A549 (cell line): Measurements from ENCODE around the gene ANXA6. TPM values are rescaled to one million over a fixed set of nuclear protein-coding genes. Genes with fewer than 3 reads are reported as not detected.

ENCODE experiments used
- ATAC-seq, 2 experiments: fragments of 200-7000 bp in 1 of 2; fragments of >200 bp in 1 of 2; cut with Nextera tagmentation in 1 of 2; cut with Tn5 transposase in 1 of 2; 3 replicates each; pipeline versions ENCODE4 v1.8.0 to v1.9.1; 2018 to 2020; ENCODE audit warnings: mild to moderate bottlenecking in 1 of 2, moderate library complexity in 1 of 2
- CTCF ChIA-PET: fragments of 300-600 bp; sonication (Branson Sonifier 250); formaldehyde crosslinking; extraction: SDS; loops from one replicate; lab custom pipeline; 2021; ENCODE audit warnings: antibody characterized with exemption, inconsistent platforms; lab: Yijun Ruan, JAX
- POLR2A ChIA-PET: fragments of 350-600 bp; formaldehyde crosslinking; extraction: SDS; loops from one replicate; lab custom pipeline; 2021; ENCODE audit warnings: antibody characterized with exemption, inconsistent platforms; lab: Yijun Ruan, JAX
- DNase-seq, 2 experiments: peaks; one replicate each; pipeline versions ENCODE4 v3.0.0 to v3.0.0-alpha.2; 2011 to 2016; ENCODE audit warnings: low read depth in 1 of 2, low spot score in 1 of 2
- FAIRE-seq: peaks from 2 replicates; lab custom pipeline; 2011; peaks lifted over from hg19 to GRCh38; lab: Jason Lieb, UNC
- H3K27ac ChIP-seq, 2 experiments: fragments of >200 bp; sonication (Bioruptor Twin); formaldehyde crosslinking; 3 replicates each; pipeline ENCODE4 v1.5.1; 2016 to 2017
- H3K4me1 ChIP-seq: fragments of >200 bp; sonication (Bioruptor Twin); formaldehyde crosslinking; 3 replicates; pipeline ENCODE4 v1.6.1; 2016
- H3K4me2 ChIP-seq: fragments of >200 bp; sonication (Bioruptor Twin); formaldehyde crosslinking; 3 replicates; pipeline ENCODE4 v1.6.1; 2016
- H3K4me3 ChIP-seq: fragments of >200 bp; sonication (Bioruptor Twin); formaldehyde crosslinking; 3 replicates; pipeline ENCODE4 v1.5.1; 2016
- H3K9me3 ChIP-seq: fragments of >200 bp; sonication (Bioruptor Twin); formaldehyde crosslinking; 3 replicates; pipeline ENCODE4 v1.6.1; 2016
- BCL3 ChIP-seq: fragments of >200 bp; sonication (Bioruptor Twin); formaldehyde crosslinking; IDR thresholded peaks from 3 replicates; pipeline ENCODE4 v1.6.1; 2016
- CBX8 ChIP-seq: fragments of 200-600 bp; sonication (generic); IDR thresholded peaks from 2 replicates; pipeline ENCODE4 v1.6.1; 2016
- CEBPB ChIP-seq, 2 experiments: fragments of >200 bp in 1 of 2; sonication (Bioruptor Twin) in 1 of 2; formaldehyde crosslinking in 1 of 2; IDR thresholded peaks; 2 replicates each; pipeline ENCODE4 v1.6.1; 2012 to 2016
- CHD2 ChIP-seq: fragments of 150-350 bp; IDR thresholded peaks from 2 replicates; pipeline ENCODE4 v1.6.1; 2014; ENCODE audit warnings: low read length; ENCODE audit not compliant: partially characterized antibody
- EHF ChIP-seq: fragments of 250-450 bp; sonication (Bioruptor Pico); IDR thresholded peaks from 2 replicates; pipeline ENCODE4 v1.5.0; 2020; ENCODE audit warnings: mild to moderate bottlenecking
- FOXS1 ChIP-seq: fragments of 250-450 bp; sonication (Bioruptor Pico); IDR thresholded peaks from 2 replicates; pipeline ENCODE4 v1.5.0; 2020; ENCODE audit warnings: mild to moderate bottlenecking, moderate library complexity
- KDM1A ChIP-seq: fragments of 200-600 bp; sonication (generic); IDR thresholded peaks from 2 replicates; pipeline ENCODE4 v1.6.1; 2016; ENCODE audit warnings: low read depth, mild to moderate bottlenecking
- KDM5A ChIP-seq: fragments of 200-600 bp; sonication (generic); IDR thresholded peaks from 2 replicates; pipeline ENCODE4 v1.6.1; 2016; ENCODE audit warnings: antibody characterized with exemption, mild to moderate bottlenecking
- MAFK ChIP-seq: fragments of 450-650 bp; IDR thresholded peaks from 2 replicates; pipeline ENCODE4 v1.6.1; 2014; ENCODE audit not compliant: partially characterized antibody
- MAZ ChIP-seq: fragments of 150-350 bp; IDR thresholded peaks from 2 replicates; pipeline ENCODE4 v1.6.1; 2014; ENCODE audit warnings: antibody characterized with exemption, low read depth, low read length, borderline replicate concordance
- POLR2AphosphoS2 ChIP-seq: conservative IDR thresholded peaks from 2 replicates; pipeline ENCODE4 v1.6.1; 2012; ENCODE audit warnings: low read length, improper control_type of control experiment, inconsistent platforms
- RCOR1 ChIP-seq: fragments of 150-350 bp; IDR thresholded peaks from 2 replicates; pipeline ENCODE4 v1.6.1; 2014; ENCODE audit warnings: antibody characterized with exemption, low read length, low read depth
- SMC3 ChIP-seq: fragments of >200 bp; sonication (Bioruptor Twin); formaldehyde crosslinking; IDR thresholded peaks from 3 replicates; pipeline ENCODE4 v1.6.1; 2018; ENCODE audit warnings: inconsistent platforms
- SREBF2 ChIP-seq: fragments of 450-650 bp; IDR thresholded peaks from 2 replicates; pipeline ENCODE4 v1.6.1; 2014; ENCODE audit warnings: mild to moderate bottlenecking, moderate library complexity
- ZC3H11A ChIP-seq: fragments of 450-650 bp; IDR thresholded peaks from 2 replicates; pipeline ENCODE4 v1.6.1; 2014; ENCODE audit warnings: antibody characterized with exemption, mild to moderate bottlenecking
- ZNF302 ChIP-seq: fragments of 250-450 bp; sonication (Bioruptor Pico); IDR thresholded peaks from 2 replicates; pipeline ENCODE4 v1.9.0; 2021; ENCODE audit warnings: inconsistent platforms, mild to moderate bottlenecking, moderate library complexity
- WGBS: methylation state at CpG from one replicate; pipeline ENCODE4 v1.1.6; 2017; ENCODE audit errors: missing lambda C conversion rate; 5-methylcytosine and 5-hydroxymethylcytosine counted together
- polyA plus RNA-seq, 4 experiments: library from polyadenylated mRNA; depleted of rRNA in 3 of 4; stranded (reverse); fragments of >200 nt; fragmentation: RNase III in 1 of 4; extraction: RNeasy Plus Mini Kit Qiagen cat#74134 plus additional on column Dnase treatment in 1 of 4; gene quantifications; 2 replicates in 3 of 4; 3 replicates in 1 of 4; pipeline ENCODE4 v1.2.3, GENCODE V29; 2011 to 2017
- TF ChIP-seq, protein P1 (sequence below): fragments of 250-450 bp; sonication (Bioruptor Pico); IDR thresholded peaks from 2 replicates; pipeline ENCODE4 v1.5.0; 2021; ENCODE audit warnings: mild to moderate bottlenecking, moderate library complexity, borderline replicate concordance

Gene ANXA6
- polyA plus RNA-seq, 2 of the 4 experiments (the other 2 are of a cell fraction) = 32.4 to 53.0 TPM

DNA sequence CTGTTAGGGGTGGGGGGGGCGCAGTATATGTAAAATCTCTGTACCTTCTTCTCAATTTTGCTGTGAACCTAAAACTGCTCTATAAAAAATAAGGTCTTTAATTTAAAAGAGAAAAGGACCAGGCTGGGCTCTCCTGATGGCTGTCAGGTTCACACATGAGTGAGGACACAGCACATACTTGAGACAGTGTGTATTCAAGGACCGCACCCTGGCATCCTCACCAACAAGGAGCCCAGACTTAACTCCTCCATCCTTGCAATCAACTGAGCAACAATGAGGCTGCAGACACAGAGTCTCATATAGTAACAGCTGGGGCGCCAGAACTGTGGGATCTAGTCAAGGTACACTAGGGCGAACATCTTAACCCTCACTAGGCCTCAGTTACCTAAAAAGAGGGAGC lies 86.6 kb downstream of the ANXA6 start:
- POLR2A ChIA-PET = no interaction called here
- no peak for DNase-seq
- no peak for ATAC-seq
- Histone ChIP-seq H3K4me1 (peaks cover 53% of the 10 kb centered on the region), H3K27ac (peak overlapping the region in 1 of 2 experiments; percentile 83; a peak in 3 of 6 replicates), H3K4me2 (no peak overlapping the region), H3K4me3 (no peak overlapping the region), H3K9me3 (no peaks in the 10 kb centered on the region)
- no peak for TF ChIP-seq ZC3H11A
- TF ChIP-seq SMC3 = no peak
- TF ChIP-seq CBX8 = no peak
- no peak for TF ChIP-seq KDM5A
- TF ChIP-seq MAZ = no peak
- no peak for TF ChIP-seq ZNF302 (CRISPR knock-in tag)
- TF ChIP-seq POLR2AphosphoS2 = no peak
- CTCF ChIA-PET = interaction anchor here (0.5 to 13.2 kb wide), 7 partner anchors 11 to 755 kb away, joined by 3 to 153 read pairs (median 3); no protein-coding TSS in a partner anchor
- WGBS = 94% methylated on average over 4 of the region's 4 CpGs
- FAIRE-seq = no peak

DNA sequence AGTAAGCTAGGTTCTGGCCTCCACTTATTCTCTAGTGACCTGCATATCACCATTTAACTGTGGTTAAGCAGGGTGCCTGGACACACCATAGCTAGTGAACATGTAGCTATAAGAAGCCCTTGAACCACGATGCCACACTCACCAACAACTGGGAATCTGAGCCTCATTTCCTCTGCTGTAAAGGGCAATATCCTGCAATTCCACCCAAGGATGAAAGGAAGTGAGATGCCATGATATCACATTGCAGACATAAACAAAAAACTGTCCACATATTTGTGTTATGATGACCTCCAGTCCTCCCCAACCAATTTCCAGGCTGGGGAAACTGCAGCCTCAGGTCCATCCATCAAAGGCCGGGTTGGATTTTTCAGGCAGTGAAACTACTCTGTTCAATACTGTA lies 87.1 kb downstream of the ANXA6 start:
- ChIA-PET CTCF (interaction anchor here (1.1 to 13.2 kb wide), 7 partner anchors 10 to 94 kb away, joined by 3 to 153 read pairs (median 5); no protein-coding TSS in a partner anchor), POLR2A (no interaction called here)
- DNase-seq (no peak), FAIRE-seq (no peak), ATAC-seq (no peak)
- Histone ChIP-seq H3K27ac (peak overlapping the region in 1 of 2 experiments; percentile 83; a peak in 1 of 6 replicates), H3K4me1 (peaks cover 53% of the 10 kb centered on the region), H3K9me3 (no peaks in the 10 kb centered on the region), H3K4me3 (no peak overlapping the region), H3K4me2 (no peak overlapping the region)
- WGBS = 83% methylated on average over 2 of the region's 2 CpGs
- TF ChIP-seq MAZ = no peak
- no peak for TF ChIP-seq KDM1A
- TF ChIP-seq ZNF302 (CRISPR knock-in tag) = no peak
- TF ChIP-seq FOXS1 (CRISPR knock-in tag) = no peak
- TF ChIP-seq, protein P1, sequence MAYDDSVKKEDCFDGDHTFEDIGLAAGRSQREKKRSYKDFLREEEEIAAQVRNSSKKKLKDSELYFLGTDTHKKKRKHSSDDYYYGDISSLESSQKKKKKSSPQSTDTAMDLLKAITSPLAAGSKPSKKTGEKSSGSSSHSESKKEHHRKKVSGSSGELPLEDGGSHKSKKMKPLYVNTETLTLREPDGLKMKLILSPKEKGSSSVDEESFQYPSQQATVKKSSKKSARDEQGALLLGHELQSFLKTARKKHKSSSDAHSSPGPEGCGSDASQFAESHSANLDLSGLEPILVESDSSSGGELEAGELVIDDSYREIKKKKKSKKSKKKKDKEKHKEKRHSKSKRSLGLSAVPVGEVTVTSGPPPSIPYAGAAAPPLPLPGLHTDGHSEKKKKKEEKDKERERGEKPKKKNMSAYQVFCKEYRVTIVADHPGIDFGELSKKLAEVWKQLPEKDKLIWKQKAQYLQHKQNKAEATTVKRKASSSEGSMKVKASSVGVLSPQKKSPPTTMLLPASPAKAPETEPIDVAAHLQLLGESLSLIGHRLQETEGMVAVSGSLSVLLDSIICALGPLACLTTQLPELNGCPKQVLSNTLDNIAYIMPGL (CRISPR knock-in tag) = no peak
- TF ChIP-seq CHD2 = no peak
- no peak for TF ChIP-seq SREBF2
- TF ChIP-seq CEBPB (IDR thresholded peaks at IDR 0.05) = no peak
- no peak for TF ChIP-seq MAFK
- TF ChIP-seq EHF (CRISPR knock-in tag) = no peak
- TF ChIP-seq BCL3 = no peak

- FAIRE-seq (no peak), ATAC-seq (no peak), DNase-seq (no peak)
- Histone ChIP-seq H3K27ac (peak overlapping the region; percentile 19 to 45; a peak in 3 of 6 replicates), H3K9me3 (no peaks in the 10 kb centered on the region), H3K4me3 (no peak overlapping the region), H3K4me2 (no peak overlapping the region), H3K4me1 (peaks cover 60% of the 10 kb centered on the region)
- ChIA-PET POLR2A (no interaction called here), CTCF (interaction anchor here (1.5 to 13.2 kb wide), 3 partner anchors 13 to 47 kb away, joined by 7 to 153 read pairs (median 40); no protein-coding TSS in a partner anchor)
- 90% methylated on average over 12 of the region's 12 CpGs for WGBS
- TF ChIP-seq RCOR1 = no peak
Observed at GRCh38 chr5:151068433-151069197, 89.0 kb downstream of the ANXA6 start.
